ENCODE results near the gene MRPL42.

DNA sequence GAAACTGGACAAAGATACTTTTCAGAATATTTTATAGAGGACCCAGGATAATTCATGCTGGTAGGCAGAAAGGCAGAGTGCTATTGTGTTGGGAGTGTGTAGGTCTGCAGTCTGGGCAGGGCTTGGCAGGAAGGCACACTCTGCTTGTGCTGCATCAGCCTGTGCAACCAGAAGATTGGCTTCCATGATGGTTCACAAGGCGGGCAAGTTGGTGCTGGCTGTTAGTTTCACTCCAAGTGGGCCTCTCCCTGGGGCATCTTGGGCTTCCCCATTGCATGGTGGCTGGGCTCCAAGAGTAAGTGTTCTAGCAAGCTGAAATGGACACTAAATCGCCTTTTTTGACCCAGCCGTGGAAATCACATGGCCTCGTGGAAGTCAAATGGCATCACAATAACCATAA lies 23.7 kb upstream of the MRPL42 start:
- TF ChIP-seq, protein P1, sequence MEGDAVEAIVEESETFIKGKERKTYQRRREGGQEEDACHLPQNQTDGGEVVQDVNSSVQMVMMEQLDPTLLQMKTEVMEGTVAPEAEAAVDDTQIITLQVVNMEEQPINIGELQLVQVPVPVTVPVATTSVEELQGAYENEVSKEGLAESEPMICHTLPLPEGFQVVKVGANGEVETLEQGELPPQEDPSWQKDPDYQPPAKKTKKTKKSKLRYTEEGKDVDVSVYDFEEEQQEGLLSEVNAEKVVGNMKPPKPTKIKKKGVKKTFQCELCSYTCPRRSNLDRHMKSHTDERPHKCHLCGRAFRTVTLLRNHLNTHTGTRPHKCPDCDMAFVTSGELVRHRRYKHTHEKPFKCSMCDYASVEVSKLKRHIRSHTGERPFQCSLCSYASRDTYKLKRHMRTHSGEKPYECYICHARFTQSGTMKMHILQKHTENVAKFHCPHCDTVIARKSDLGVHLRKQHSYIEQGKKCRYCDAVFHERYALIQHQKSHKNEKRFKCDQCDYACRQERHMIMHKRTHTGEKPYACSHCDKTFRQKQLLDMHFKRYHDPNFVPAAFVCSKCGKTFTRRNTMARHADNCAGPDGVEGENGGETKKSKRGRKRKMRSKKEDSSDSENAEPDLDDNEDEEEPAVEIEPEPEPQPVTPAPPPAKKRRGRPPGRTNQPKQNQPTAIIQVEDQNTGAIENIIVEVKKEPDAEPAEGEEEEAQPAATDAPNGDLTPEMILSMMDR (conservative IDR thresholded peaks at IDR 0.05; ENCODE audit: low read depth in 2 of 2), result no peak
- TF ChIP-seq, protein P2, sequence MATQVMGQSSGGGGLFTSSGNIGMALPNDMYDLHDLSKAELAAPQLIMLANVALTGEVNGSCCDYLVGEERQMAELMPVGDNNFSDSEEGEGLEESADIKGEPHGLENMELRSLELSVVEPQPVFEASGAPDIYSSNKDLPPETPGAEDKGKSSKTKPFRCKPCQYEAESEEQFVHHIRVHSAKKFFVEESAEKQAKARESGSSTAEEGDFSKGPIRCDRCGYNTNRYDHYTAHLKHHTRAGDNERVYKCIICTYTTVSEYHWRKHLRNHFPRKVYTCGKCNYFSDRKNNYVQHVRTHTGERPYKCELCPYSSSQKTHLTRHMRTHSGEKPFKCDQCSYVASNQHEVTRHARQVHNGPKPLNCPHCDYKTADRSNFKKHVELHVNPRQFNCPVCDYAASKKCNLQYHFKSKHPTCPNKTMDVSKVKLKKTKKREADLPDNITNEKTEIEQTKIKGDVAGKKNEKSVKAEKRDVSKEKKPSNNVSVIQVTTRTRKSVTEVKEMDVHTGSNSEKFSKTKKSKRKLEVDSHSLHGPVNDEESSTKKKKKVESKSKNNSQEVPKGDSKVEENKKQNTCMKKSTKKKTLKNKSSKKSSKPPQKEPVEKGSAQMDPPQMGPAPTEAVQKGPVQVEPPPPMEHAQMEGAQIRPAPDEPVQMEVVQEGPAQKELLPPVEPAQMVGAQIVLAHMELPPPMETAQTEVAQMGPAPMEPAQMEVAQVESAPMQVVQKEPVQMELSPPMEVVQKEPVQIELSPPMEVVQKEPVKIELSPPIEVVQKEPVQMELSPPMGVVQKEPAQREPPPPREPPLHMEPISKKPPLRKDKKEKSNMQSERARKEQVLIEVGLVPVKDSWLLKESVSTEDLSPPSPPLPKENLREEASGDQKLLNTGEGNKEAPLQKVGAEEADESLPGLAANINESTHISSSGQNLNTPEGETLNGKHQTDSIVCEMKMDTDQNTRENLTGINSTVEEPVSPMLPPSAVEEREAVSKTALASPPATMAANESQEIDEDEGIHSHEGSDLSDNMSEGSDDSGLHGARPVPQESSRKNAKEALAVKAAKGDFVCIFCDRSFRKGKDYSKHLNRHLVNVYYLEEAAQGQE (IDR thresholded peaks at IDR 0.05; ENCODE audit: unreplicated experiment), result no peak
- no peak for TF ChIP-seq ZNF114 (CRISPR knock-in tag; IDR thresholded peaks at IDR 0.05)
- TF ChIP-seq EZH2phosphoT487 (IDR thresholded peaks at IDR 0.05; ENCODE audit: unreplicated experiment), result no peak
- TF ChIP-seq JUNB (IDR thresholded peaks at IDR 0.05; ENCODE audit: unreplicated experiment), result no peak
- TF ChIP-seq POLR2AphosphoS5 (IDR thresholded peaks at IDR 0.05; ENCODE audit: low read depth), result no peak
- TF ChIP-seq CREB1 (CRISPR knock-in tag; IDR thresholded peaks at IDR 0.05; ENCODE audit: low read depth), result no peak
- TF ChIP-seq EZH2 (IDR thresholded peaks at IDR 0.05; ENCODE audit: low read depth, unreplicated experiment), result no peak
- TF ChIP-seq, protein P3, sequence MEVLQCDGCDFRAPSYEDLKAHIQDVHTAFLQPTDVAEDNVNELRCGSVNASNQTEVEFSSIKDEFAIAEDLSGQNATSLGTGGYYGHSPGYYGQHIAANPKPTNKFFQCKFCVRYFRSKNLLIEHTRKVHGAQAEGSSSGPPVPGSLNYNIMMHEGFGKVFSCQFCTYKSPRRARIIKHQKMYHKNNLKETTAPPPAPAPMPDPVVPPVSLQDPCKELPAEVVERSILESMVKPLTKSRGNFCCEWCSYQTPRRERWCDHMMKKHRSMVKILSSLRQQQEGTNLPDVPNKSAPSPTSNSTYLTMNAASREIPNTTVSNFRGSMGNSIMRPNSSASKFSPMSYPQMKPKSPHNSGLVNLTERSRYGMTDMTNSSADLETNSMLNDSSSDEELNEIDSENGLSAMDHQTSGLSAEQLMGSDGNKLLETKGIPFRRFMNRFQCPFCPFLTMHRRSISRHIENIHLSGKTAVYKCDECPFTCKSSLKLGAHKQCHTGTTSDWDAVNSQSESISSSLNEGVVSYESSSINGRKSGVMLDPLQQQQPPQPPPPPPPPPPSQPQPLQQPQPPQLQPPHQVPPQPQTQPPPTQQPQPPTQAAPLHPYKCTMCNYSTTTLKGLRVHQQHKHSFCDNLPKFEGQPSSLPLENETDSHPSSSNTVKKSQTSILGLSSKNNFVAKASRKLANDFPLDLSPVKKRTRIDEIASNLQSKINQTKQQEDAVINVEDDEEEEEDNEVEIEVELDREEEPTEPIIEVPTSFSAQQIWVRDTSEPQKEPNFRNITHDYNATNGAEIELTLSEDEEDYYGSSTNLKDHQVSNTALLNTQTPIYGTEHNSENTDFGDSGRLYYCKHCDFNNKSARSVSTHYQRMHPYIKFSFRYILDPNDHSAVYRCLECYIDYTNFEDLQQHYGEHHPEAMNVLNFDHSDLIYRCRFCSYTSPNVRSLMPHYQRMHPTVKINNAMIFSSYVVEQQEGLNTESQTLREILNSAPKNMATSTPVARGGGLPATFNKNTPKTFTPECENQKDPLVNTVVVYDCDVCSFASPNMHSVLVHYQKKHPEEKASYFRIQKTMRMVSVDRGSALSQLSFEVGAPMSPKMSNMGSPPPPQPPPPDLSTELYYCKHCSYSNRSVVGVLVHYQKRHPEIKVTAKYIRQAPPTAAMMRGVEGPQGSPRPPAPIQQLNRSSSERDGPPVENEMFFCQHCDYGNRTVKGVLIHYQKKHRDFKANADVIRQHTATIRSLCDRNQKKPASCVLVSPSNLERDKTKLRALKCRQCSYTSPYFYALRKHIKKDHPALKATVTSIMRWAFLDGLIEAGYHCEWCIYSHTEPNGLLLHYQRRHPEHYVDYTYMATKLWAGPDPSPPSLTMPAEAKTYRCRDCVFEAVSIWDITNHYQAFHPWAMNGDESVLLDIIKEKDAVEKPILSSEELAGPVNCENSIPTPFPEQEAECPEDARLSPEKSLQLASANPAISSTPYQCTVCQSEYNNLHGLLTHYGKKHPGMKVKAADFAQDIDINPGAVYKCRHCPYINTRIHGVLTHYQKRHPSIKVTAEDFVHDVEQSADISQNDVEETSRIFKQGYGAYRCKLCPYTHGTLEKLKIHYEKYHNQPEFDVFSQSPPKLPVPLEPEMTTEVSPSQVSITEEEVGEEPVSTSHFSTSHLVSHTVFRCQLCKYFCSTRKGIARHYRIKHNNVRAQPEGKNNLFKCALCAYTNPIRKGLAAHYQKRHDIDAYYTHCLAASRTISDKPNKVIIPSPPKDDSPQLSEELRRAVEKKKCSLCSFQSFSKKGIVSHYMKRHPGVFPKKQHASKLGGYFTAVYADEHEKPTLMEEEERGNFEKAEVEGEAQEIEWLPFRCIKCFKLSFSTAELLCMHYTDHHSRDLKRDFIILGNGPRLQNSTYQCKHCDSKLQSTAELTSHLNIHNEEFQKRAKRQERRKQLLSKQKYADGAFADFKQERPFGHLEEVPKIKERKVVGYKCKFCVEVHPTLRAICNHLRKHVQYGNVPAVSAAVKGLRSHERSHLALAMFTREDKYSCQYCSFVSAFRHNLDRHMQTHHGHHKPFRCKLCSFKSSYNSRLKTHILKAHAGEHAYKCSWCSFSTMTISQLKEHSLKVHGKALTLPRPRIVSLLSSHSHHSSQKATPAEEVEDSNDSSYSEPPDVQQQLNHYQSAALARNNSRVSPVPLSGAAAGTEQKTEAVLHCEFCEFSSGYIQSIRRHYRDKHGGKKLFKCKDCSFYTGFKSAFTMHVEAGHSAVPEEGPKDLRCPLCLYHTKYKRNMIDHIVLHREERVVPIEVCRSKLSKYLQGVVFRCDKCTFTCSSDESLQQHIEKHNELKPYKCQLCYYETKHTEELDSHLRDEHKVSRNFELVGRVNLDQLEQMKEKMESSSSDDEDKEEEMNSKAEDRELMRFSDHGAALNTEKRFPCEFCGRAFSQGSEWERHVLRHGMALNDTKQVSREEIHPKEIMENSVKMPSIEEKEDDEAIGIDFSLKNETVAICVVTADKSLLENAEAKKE (CRISPR knock-in tag; IDR thresholded peaks at IDR 0.05), result no peak
- no peak for TF ChIP-seq NANOG (IDR thresholded peaks at IDR 0.05; ENCODE audit: borderline replicate concordance)
- TF ChIP-seq STAT1 (IDR thresholded peaks at IDR 0.05; ENCODE audit: unreplicated experiment), result no peak
- TF ChIP-seq, protein P4, sequence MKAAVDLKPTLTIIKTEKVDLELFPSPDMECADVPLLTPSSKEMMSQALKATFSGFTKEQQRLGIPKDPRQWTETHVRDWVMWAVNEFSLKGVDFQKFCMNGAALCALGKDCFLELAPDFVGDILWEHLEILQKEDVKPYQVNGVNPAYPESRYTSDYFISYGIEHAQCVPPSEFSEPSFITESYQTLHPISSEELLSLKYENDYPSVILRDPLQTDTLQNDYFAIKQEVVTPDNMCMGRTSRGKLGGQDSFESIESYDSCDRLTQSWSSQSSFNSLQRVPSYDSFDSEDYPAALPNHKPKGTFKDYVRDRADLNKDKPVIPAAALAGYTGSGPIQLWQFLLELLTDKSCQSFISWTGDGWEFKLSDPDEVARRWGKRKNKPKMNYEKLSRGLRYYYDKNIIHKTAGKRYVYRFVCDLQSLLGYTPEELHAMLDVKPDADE (IDR thresholded peaks at IDR 0.05), result no peak
- no peak for TF ChIP-seq ZNF331 (CRISPR knock-in tag; IDR thresholded peaks at IDR 0.05; ENCODE audit: low read depth)

All from GM23338 (cell line).